NCI-H1694 treated with DMSO at 0.1 percent for 48 hours (cell line): ENCODE data around the gene BMP3.

Source experiments
- DNase-seq: peaks from one replicate; lab custom pipeline; 2025; lab: John Stamatoyannopoulos, UW

BMP3 gene

GRCh38 chr4:81106150-81106549 lies 75.6 kb downstream of the BMP3 start:
- DNase-seq, result no peak
